HFF-Myc (cell line): ENCODE results near the gene FYB1.

Experiments used
- DNase-seq: peaks from one replicate; pipeline ENCODE4 v3.0.0-alpha.2; 2011; ENCODE audit warnings: low read depth; ENCODE audit errors: extremely low read depth
- H3K4me3 ChIP-seq: replicated peaks from 2 replicates; pipeline ENCODE4 v1.5.1; 2011; ENCODE audit warnings: low read depth, mild to moderate bottlenecking, control low read depth, low read length
- CTCF ChIP-seq: IDR thresholded peaks from 2 replicates; pipeline ENCODE4 v1.5.1; 2012; ENCODE audit warnings: mild to moderate bottlenecking, low read depth, low read length, control low read depth; ENCODE audit errors: missing control alignments

The FYB1 gene

DNA sequence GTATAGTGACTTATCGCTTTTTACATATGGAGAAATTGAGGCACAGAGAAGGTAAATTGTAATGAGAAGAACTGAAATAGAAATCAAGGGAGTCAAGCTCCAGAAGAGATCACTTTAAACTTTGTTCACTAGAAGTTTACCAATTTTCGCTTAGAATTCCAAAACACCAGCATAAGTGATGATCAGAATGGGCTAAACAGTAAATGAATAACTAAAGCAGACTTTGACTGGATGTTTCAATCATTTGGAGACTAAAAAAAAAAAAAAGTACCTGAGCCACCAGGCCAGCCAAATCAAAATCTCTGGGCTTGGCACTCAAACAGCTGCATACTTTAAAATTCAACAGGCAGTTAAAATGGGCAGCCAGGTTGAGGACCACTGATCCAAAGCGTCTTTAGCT is 38.2 kb upstream of the FYB1 start:
- no peak for DNase-seq
- no peak overlapping the region for H3K4me3 ChIP-seq
- TF ChIP-seq CTCF: no peak

DNA sequence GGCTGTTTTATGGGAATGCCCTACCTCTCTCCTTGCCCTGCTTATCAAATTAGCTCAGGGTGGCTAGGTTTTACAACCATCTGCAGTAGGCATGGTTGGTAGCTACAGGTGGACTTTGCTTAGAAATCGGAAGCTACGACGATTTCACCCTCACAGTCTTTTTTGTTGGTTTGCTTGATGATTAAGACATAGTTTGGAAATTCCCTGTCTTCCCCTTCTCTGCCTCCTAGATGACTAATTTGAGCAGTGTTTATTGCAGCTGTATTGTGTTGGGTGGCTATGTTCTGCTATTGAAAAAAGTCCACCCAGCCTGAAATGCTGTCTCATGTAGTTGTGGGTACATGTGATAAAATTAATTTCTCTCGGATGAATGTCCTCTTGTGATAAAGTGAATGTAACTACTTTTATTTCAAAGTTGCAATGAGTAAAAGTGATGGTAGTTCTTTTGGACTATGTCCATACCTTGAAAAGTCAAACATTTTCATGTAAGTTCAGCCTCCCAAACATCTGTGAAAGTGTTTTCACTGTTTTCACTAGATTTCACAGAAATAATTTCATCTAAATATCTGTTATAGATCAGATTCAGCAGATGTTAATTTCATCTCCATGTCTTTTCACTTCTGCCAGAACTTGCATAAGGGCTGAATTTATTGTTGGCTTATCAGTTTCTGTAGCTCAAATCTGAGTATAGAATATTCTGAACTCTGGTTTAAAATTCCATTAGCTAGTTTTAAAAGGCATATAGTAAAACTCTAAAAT is 37.3 kb upstream of the FYB1 start:
- TF ChIP-seq CTCF: no peak
- no peak overlapping the region for H3K4me3 ChIP-seq
- peak; percentile 17 for DNase-seq

- no peak overlapping the region for H3K4me3 ChIP-seq
- no peak for TF ChIP-seq CTCF
- DNase-seq: no peak
Measured at GRCh38 chr5:39255406-39255805, 36.0 kb upstream of the FYB1 start.

- H3K4me3 ChIP-seq: no peak overlapping the region
- DNase-seq: no peak
- no peak for TF ChIP-seq CTCF
Measured at GRCh38 chr5:39254671-39255070, 35.3 kb upstream of the FYB1 start.

DNA sequence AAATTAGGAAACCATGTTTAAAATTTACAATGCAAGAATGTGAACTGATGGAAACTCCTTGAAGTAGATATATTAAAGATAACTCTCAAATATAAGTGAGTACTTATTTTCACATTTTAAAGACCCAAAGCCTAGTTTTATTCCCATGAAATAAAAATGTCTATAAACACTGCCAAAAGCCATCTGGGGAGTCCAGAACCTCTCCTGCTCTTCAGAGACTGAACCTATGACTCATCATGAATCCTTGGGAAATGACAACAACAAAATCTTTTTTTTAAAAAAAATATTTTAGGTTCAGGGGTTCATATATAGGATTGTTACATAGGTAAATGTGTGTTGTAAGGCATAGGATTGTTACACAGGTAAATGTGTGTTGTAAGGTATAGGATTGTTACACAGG is 33.8 kb upstream of the FYB1 start:
- H3K4me3 ChIP-seq: no peak overlapping the region
- DNase-seq: no peak
- TF ChIP-seq CTCF: no peak

DNA sequence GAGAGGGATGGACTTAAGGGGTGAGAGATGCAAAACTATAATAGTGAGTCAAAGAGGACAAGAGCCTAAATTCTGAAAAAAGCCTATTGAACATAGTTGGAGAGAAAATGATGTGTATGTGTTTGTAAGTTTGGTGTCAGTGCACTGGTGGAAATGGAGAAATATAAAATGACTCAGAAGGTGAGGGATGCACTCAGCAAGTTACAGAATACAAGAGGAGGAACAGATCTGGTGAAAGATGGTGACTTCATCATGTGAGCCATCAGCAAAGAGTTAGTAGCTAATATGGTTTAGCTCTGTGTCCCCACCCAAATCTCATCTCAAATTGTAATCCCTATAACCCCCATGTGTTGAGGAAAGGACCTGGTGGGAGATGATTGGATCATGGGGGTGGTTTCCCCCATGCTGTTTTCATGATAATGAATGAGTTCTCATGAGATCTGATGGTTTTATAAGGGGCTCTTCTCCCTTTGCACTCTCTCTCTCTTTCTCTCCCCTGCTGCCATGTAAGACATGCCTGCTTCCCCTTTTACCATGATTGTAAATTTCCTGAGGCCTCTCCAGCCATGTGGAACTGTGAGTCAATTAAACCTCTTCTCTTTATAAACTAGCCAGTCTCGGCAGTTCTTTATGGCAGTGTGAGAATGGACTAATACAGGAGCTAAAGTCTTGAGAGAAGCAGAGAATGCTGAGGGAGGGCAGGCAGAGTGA is 30.4 kb upstream of the FYB1 start:
- DNase-seq: no peak
- no peak for TF ChIP-seq CTCF
- no peak overlapping the region for H3K4me3 ChIP-seq

- H3K4me3 ChIP-seq: no peak overlapping the region
- no peak for TF ChIP-seq CTCF
- no peak for DNase-seq
Measured at GRCh38 chr5:39249069-39249468, 29.7 kb upstream of the FYB1 start.
